LNCAP (cell line): ENCODE data around the gene DNAJB11.

Experiments used
- CTCF ChIP-seq: fragments of 450-650 bp; IDR thresholded peaks from 2 replicates; pipeline ENCODE4 v1.5.1; 2017; ENCODE audit warnings: mild to moderate bottlenecking

DNAJB11 gene

GRCh38 chr3:186626254-186626847, 55.8 kb downstream of the DNAJB11 start:
- no peak for TF ChIP-seq CTCF

DNA sequence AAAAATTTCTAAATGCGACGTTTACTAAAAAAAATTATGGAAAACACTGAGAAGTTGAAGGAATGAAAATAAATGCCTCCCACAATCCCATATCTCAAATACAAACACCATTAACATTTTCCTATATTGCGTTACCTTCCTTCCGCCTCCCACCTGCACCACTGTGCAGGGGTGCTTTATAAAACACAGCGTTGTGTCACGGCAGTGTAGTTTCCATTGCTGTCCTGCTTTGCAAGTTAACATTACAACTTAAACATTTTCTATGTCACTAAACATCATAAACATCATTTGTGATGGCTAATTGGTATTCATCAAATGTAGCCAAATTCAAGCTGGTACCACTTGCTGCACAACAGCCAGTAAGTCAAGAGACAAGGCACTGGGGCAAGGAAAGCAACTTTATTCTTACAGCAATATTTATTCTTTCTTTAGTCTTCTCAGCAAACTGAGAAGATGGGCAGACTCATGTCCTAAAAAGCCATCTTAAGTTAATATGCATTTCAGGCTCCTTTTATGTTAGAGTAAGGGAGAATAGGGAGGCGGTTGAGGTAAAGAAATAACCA, 57.4 kb downstream of the DNAJB11 start:
- no peak for TF ChIP-seq CTCF

DNA sequence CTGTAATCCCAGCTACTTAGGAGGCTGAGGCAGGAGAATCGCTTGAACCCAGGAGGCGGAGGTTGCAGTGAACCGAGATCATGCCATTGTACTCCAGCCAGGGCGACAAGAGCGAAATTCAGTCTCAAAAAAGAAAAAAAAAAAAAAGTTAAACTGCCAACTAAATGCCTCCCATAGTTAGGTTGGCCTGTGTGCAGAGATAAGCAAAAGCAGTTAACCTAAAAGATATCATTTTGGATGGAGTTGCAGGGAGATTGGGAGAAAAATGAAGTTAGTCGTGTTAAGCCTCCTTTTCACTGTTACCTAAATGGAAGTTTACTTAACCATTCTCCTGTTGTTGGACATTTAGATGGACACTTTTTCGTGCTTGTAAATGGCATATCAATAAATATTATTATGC, 58.2 kb downstream of the DNAJB11 start:
- TF ChIP-seq CTCF = no peak

GRCh38 chr3:186630950-186631641, 60.6 kb downstream of the DNAJB11 start:
- TF ChIP-seq CTCF = no peak

- TF ChIP-seq CTCF = no peak
Observed at GRCh38 chr3:186633481-186633880, 63.0 kb downstream of the DNAJB11 start.
